GM23338 (cell line): ENCODE data around the gene ANKRD23.

Source experiments
- CREB1 ChIP-seq: fragments of 250-450 bp; sonication (Bioruptor Pico); IDR thresholded peaks from 2 replicates; pipeline ENCODE4 v1.5.0; 2020; ENCODE audit warnings: low read depth, mild to moderate bottlenecking, moderate library complexity
- EZH2 ChIP-seq: fragments of 200-600 bp; sonication (generic); IDR thresholded peaks from one replicate; pipeline ENCODE4 v1.8.0; 2017; ENCODE audit warnings: antibody characterized with exemption, mild to moderate bottlenecking, low read depth; ENCODE audit not compliant: unreplicated experiment
- EZH2phosphoT487 ChIP-seq: fragments of 200-600 bp; sonication (generic); IDR thresholded peaks from one replicate; pipeline ENCODE4 v1.8.1; 2018; ENCODE audit warnings: antibody characterized with exemption; ENCODE audit not compliant: unreplicated experiment
- JUNB ChIP-seq: IDR thresholded peaks from one replicate; pipeline ENCODE4 v1.6.1; 2016; ENCODE audit warnings: antibody characterized with exemption; ENCODE audit not compliant: unreplicated experiment
- NANOG ChIP-seq: IDR thresholded peaks from 2 replicates; pipeline ENCODE4 v1.6.1; 2016; ENCODE audit warnings: antibody characterized with exemption, borderline replicate concordance
- POLR2AphosphoS5 ChIP-seq: IDR thresholded peaks from 2 replicates; pipeline ENCODE4 v1.6.1; 2016; ENCODE audit warnings: antibody characterized with exemption, low read depth
- STAT1 ChIP-seq: IDR thresholded peaks from one replicate; pipeline ENCODE4 v1.6.1; 2016; ENCODE audit warnings: antibody characterized with exemption; ENCODE audit not compliant: unreplicated experiment
- ZNF114 ChIP-seq: fragments of 250-450 bp; sonication (Bioruptor Pico); IDR thresholded peaks from 2 replicates; pipeline ENCODE4 v1.5.0; 2020; ENCODE audit warnings: mild to moderate bottlenecking, moderate library complexity
- TF ChIP-seq, protein P1 (sequence below), 2 experiments: fragments of 200-600 bp in 1 of 2; sonication (generic) in 1 of 2; conservative IDR thresholded peaks; 2 replicates each; pipeline versions ENCODE4 v1.5.1 to v1.6.1; 2016 to 2017; ENCODE audit warnings: antibody characterized with exemption in 2 of 2, low read depth in 2 of 2, mild to moderate bottlenecking in 2 of 2, moderate library complexity in 1 of 2
- TF ChIP-seq, protein P2 (sequence below): IDR thresholded peaks from 2 replicates; pipeline ENCODE4 v1.6.1; 2016; ENCODE audit warnings: antibody characterized with exemption
- TF ChIP-seq, protein P3 (sequence below): fragments of 250-450 bp; sonication (Bioruptor Pico); IDR thresholded peaks from 2 replicates; pipeline ENCODE4 v1.5.0; 2020; ENCODE audit warnings: mild to moderate bottlenecking, moderate library complexity

DNA sequence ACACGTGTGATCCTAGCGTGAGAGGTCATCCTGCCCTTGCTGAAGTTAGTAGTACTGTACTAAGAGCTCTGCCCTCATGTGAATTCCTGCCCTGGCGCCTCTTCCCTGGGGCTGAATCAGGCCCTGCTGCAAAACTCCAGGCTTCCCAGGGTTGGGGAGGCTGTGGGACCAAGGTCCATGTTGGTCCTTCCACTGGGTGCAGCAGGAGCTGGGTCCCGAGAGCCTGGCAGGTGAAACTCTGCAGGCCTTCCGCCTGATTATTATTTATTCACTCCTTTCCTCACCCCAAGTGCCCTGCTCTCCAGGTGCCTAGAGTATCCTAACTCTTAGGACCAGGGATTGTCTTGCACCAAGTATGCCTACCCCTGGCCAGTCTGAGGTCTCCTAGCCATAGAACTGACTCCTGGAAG is 33.0 kb downstream of the ANKRD23 start:
- TF ChIP-seq, protein P1, sequence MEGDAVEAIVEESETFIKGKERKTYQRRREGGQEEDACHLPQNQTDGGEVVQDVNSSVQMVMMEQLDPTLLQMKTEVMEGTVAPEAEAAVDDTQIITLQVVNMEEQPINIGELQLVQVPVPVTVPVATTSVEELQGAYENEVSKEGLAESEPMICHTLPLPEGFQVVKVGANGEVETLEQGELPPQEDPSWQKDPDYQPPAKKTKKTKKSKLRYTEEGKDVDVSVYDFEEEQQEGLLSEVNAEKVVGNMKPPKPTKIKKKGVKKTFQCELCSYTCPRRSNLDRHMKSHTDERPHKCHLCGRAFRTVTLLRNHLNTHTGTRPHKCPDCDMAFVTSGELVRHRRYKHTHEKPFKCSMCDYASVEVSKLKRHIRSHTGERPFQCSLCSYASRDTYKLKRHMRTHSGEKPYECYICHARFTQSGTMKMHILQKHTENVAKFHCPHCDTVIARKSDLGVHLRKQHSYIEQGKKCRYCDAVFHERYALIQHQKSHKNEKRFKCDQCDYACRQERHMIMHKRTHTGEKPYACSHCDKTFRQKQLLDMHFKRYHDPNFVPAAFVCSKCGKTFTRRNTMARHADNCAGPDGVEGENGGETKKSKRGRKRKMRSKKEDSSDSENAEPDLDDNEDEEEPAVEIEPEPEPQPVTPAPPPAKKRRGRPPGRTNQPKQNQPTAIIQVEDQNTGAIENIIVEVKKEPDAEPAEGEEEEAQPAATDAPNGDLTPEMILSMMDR (conservative IDR thresholded peaks at IDR 0.05; ENCODE audit: low read depth in 2 of 2): no peak
- TF ChIP-seq STAT1 (no peak), EZH2 (no peak), POLR2AphosphoS5 (no peak), EZH2phosphoT487 (no peak), JUNB (no peak), NANOG (no peak), CREB1 (CRISPR knock-in tag) (no peak), ZNF114 (CRISPR knock-in tag) (no peak)
- TF ChIP-seq, protein P2, sequence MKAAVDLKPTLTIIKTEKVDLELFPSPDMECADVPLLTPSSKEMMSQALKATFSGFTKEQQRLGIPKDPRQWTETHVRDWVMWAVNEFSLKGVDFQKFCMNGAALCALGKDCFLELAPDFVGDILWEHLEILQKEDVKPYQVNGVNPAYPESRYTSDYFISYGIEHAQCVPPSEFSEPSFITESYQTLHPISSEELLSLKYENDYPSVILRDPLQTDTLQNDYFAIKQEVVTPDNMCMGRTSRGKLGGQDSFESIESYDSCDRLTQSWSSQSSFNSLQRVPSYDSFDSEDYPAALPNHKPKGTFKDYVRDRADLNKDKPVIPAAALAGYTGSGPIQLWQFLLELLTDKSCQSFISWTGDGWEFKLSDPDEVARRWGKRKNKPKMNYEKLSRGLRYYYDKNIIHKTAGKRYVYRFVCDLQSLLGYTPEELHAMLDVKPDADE: no peak
- TF ChIP-seq, protein P3, sequence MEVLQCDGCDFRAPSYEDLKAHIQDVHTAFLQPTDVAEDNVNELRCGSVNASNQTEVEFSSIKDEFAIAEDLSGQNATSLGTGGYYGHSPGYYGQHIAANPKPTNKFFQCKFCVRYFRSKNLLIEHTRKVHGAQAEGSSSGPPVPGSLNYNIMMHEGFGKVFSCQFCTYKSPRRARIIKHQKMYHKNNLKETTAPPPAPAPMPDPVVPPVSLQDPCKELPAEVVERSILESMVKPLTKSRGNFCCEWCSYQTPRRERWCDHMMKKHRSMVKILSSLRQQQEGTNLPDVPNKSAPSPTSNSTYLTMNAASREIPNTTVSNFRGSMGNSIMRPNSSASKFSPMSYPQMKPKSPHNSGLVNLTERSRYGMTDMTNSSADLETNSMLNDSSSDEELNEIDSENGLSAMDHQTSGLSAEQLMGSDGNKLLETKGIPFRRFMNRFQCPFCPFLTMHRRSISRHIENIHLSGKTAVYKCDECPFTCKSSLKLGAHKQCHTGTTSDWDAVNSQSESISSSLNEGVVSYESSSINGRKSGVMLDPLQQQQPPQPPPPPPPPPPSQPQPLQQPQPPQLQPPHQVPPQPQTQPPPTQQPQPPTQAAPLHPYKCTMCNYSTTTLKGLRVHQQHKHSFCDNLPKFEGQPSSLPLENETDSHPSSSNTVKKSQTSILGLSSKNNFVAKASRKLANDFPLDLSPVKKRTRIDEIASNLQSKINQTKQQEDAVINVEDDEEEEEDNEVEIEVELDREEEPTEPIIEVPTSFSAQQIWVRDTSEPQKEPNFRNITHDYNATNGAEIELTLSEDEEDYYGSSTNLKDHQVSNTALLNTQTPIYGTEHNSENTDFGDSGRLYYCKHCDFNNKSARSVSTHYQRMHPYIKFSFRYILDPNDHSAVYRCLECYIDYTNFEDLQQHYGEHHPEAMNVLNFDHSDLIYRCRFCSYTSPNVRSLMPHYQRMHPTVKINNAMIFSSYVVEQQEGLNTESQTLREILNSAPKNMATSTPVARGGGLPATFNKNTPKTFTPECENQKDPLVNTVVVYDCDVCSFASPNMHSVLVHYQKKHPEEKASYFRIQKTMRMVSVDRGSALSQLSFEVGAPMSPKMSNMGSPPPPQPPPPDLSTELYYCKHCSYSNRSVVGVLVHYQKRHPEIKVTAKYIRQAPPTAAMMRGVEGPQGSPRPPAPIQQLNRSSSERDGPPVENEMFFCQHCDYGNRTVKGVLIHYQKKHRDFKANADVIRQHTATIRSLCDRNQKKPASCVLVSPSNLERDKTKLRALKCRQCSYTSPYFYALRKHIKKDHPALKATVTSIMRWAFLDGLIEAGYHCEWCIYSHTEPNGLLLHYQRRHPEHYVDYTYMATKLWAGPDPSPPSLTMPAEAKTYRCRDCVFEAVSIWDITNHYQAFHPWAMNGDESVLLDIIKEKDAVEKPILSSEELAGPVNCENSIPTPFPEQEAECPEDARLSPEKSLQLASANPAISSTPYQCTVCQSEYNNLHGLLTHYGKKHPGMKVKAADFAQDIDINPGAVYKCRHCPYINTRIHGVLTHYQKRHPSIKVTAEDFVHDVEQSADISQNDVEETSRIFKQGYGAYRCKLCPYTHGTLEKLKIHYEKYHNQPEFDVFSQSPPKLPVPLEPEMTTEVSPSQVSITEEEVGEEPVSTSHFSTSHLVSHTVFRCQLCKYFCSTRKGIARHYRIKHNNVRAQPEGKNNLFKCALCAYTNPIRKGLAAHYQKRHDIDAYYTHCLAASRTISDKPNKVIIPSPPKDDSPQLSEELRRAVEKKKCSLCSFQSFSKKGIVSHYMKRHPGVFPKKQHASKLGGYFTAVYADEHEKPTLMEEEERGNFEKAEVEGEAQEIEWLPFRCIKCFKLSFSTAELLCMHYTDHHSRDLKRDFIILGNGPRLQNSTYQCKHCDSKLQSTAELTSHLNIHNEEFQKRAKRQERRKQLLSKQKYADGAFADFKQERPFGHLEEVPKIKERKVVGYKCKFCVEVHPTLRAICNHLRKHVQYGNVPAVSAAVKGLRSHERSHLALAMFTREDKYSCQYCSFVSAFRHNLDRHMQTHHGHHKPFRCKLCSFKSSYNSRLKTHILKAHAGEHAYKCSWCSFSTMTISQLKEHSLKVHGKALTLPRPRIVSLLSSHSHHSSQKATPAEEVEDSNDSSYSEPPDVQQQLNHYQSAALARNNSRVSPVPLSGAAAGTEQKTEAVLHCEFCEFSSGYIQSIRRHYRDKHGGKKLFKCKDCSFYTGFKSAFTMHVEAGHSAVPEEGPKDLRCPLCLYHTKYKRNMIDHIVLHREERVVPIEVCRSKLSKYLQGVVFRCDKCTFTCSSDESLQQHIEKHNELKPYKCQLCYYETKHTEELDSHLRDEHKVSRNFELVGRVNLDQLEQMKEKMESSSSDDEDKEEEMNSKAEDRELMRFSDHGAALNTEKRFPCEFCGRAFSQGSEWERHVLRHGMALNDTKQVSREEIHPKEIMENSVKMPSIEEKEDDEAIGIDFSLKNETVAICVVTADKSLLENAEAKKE (CRISPR knock-in tag): no peak
